Hepatocyte (in vitro differentiated cells): Measurements from ENCODE around the gene TAF7.

Source experiments
- CTCF ChIP-seq: fragments of 200-600 bp; sonication (generic); IDR thresholded peaks from 2 replicates; pipeline ENCODE4 v1.5.1; 2016; ENCODE audit warnings: antibody characterized with exemption, mild to moderate bottlenecking; ENCODE audit not compliant: poor library complexity
- EZH2 ChIP-seq: fragments of 200-600 bp; sonication (generic); IDR thresholded peaks from 2 replicates; pipeline ENCODE4 v1.6.1; 2016; ENCODE audit warnings: antibody characterized with exemption, mild to moderate bottlenecking, borderline replicate concordance
- EZH2phosphoT487 ChIP-seq: fragments of 200-600 bp; sonication (generic); IDR thresholded peaks from one replicate; pipeline ENCODE4 v1.6.1; 2018; ENCODE audit warnings: antibody characterized with exemption, mild to moderate bottlenecking, low read depth, moderate library complexity; ENCODE audit not compliant: unreplicated experiment, severe bottlenecking

- TF ChIP-seq CTCF (no peak), EZH2 (no peak), EZH2phosphoT487 (no peak)
Measured at GRCh38 chr5:141298376-141298775, 22.2 kb downstream of the TAF7 start.
